ENCODE data around the gene SP7. TPM values are rescaled to one million over a fixed set of nuclear protein-coding genes. Genes with fewer than 3 reads are reported as not detected.

Gene SP7
- total and polyA plus RNA-seq, 9 of the 15 experiments (the other 6 are each of a cell fraction or from before 2014, with no cell fraction given), result 0.04 TPM; not detected in 8

DNA sequence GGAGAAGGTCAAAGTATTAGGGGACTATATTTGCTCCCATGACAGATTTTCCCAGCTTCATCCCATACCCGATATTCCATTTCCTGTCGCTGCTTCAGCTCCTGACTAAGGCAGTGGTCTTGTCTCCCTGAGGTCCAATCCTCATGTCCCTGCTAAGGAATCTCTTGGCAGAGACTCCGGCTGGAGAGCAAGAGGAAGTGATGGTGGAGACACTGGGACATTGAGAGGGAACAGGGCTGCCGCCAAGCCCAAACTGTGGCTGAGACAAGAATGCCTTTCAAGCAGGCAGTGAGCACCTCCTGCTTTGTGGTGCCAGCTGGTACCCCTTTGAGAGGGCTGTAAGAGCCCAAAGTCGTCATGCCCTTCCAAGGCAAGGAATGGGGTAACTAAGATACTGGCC, 5.5 kb downstream of the SP7 start:
- no peaks in the 10 kb centered on the region for H3K27me3 ChIP-seq (ENCODE audit: control insufficient read depth in 2 of 2, insufficient read depth in 2 of 2, low read length in 2 of 2)
- no peak overlapping the region for H3K4me2 ChIP-seq (ENCODE audit: insufficient read depth, low read length)
- ATAC-seq (no peak), FAIRE-seq (no peak), DNase-seq (ENCODE audit: extremely low read depth in 1 of 4, low spot score in 3 of 4) (no peak)
- BruUV-seq (replicated peaks), result no TSS peak
- no peak overlapping the region for H2AFZ ChIP-seq (ENCODE audit: low read depth, low read length)
- H3K27ac ChIP-seq (ENCODE audit: extremely low read depth, low read depth, low read length), result no peak overlapping the region
- WGBS (ENCODE audit: insufficient coverage, low coverage, missing lambda C conversion rate), result 41% methylated on average over 5 of the region's 5 CpGs
- H3K36me3 ChIP-seq (ENCODE audit: control insufficient read depth, insufficient read depth, low read length), result no peaks in the 10 kb centered on the region
- no peak overlapping the region for H3K4me3 ChIP-seq
- H3K9me1 ChIP-seq (ENCODE audit: control insufficient read depth, insufficient read depth, low read length), result no peaks in the 10 kb centered on the region
- no peaks in the 10 kb centered on the region for H3K9me3 ChIP-seq (replicated peaks; ENCODE audit: control insufficient read depth, insufficient read depth, low read depth, low read length)
- peaks cover 2 to 25% of the 10 kb centered on the region in 2 experiments; a peak in 4 of 5 replicates for H3K4me1 ChIP-seq (replicated peaks in 1 of 2; ENCODE audit: control insufficient read depth in 2 of 2, insufficient read depth in 2 of 2, low read length in 2 of 2)
- POLR2A ChIA-PET, result interaction anchor here (0.9 to 1.0 kb wide), 2 partner anchors 9 to 14 kb away, joined by 3 read pairs; partner anchors contain the start of gene AAAS
- in situ Hi-C loops (cut with MboI) (no loop called here), intact Hi-C loops (cut with micrococcal nuclease) (no loop called here)
- no peaks in the 10 kb centered on the region for H3K79me2 ChIP-seq (ENCODE audit: control insufficient read depth, insufficient read depth, low read length)
- no peak overlapping the region for H3K9ac ChIP-seq (ENCODE audit: insufficient read depth in 1 of 2, low read depth in 2 of 2, low read length in 2 of 2)
- H4K20me1 ChIP-seq (replicated peaks; ENCODE audit: control insufficient read depth, insufficient read depth, low read length), result no peaks in the 10 kb centered on the region
- TF ChIP-seq, protein P1, sequence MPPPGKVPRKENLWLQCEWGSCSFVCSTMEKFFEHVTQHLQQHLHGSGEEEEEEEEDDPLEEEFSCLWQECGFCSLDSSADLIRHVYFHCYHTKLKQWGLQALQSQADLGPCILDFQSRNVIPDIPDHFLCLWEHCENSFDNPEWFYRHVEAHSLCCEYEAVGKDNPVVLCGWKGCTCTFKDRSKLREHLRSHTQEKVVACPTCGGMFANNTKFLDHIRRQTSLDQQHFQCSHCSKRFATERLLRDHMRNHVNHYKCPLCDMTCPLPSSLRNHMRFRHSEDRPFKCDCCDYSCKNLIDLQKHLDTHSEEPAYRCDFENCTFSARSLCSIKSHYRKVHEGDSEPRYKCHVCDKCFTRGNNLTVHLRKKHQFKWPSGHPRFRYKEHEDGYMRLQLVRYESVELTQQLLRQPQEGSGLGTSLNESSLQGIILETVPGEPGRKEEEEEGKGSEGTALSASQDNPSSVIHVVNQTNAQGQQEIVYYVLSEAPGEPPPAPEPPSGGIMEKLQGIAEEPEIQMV (tag; conservative IDR thresholded peaks at IDR 0.05; ENCODE audit: low read depth), result no peak
- no peak for TF ChIP-seq ZNF699 (CRISPR knock-in tag; IDR thresholded peaks at IDR 0.05; ENCODE audit: insufficient replicate concordance)
- TF ChIP-seq SMC3 (conservative IDR thresholded peaks at IDR 0.05; ENCODE audit: insufficient read depth, low read depth, low read length), result no peak
- TF ChIP-seq LEF1 (IDR thresholded peaks at IDR 0.05), result no peak
- TF ChIP-seq GTF2E2 (tag; IDR thresholded peaks at IDR 0.05), result no peak
- TF ChIP-seq ARNT (IDR thresholded peaks at IDR 0.05), result no peak
- no peak for TF ChIP-seq HDGF (IDR thresholded peaks at IDR 0.05)
- TF ChIP-seq BCOR (IDR thresholded peaks at IDR 0.05), result no peak
- no peak for TF ChIP-seq NCOA1 (IDR thresholded peaks at IDR 0.05; ENCODE audit: low read depth)
- no peak for TF ChIP-seq SFPQ (IDR thresholded peaks at IDR 0.05; ENCODE audit: low read depth, low read length)
- TF ChIP-seq FOSL1 (tag; conservative IDR thresholded peaks at IDR 0.05), result no peak
- no peak for TF ChIP-seq PHF21A (IDR thresholded peaks at IDR 0.05; ENCODE audit: borderline replicate concordance, low read depth)
- TF ChIP-seq ERF (CRISPR knock-in tag; IDR thresholded peaks at IDR 0.05), result no peak
- no peak for TF ChIP-seq TCF3 (CRISPR knock-in tag; IDR thresholded peaks at IDR 0.05)
- TF ChIP-seq SMAD2 (IDR thresholded peaks at IDR 0.05; ENCODE audit: low read depth, low read length), result no peak
- no peak for TF ChIP-seq PHF8 (IDR thresholded peaks at IDR 0.05; ENCODE audit: borderline replicate concordance, low read length)
- no peak for TF ChIP-seq ARID2 (IDR thresholded peaks at IDR 0.05)
- no peak for TF ChIP-seq MAFK (IDR thresholded peaks at IDR 0.05; ENCODE audit: low read length)
- no peak for TF ChIP-seq NCOR1 (IDR thresholded peaks at IDR 0.05)
- no peak for TF ChIP-seq ZNF311 (CRISPR knock-in tag; IDR thresholded peaks at IDR 0.05)
- CTCF ChIA-PET (ENCODE audit: low intra/inter-chr PET ratio), result no interaction called here

Data from K562 (cell line).